Heart right ventricle (tissue), 16 donors: ENCODE data around the gene HDAC9. TPM values are rescaled to one million over a fixed set of nuclear protein-coding genes. Genes with fewer than 3 reads are reported as not detected.

Experiments used
- ATAC-seq, 8 donors: fragments of 200-7000 bp; cut with Tn5 transposase; one replicate each; pipeline ENCODE4 v1.9.1; 2020; ENCODE audit warnings: mild to moderate bottlenecking in 8 of 8, moderate library complexity in 8 of 8, moderate number of reproducible peaks in 1 of 8
- DNase-seq, 2 donors: peaks; one replicate each; pipeline ENCODE4 v3.0.0-alpha.2; 2020
- H3K27ac ChIP-seq, 10 donors: fragments of 200-600 bp; sonication (generic) in 2 of 10; one replicate each; pipeline versions ENCODE4 v1.5.0 to v1.8.0; 2020 to 2022; ENCODE audit warnings: mild to moderate bottlenecking in 3 of 10
- H3K27me3 ChIP-seq, 7 donors: fragments of 200-600 bp; one replicate each; pipeline ENCODE4 v1.8.0; 2021 to 2022; ENCODE audit warnings: mild to moderate bottlenecking in 2 of 7
- H3K36me3 ChIP-seq, 9 donors: fragments of 200-600 bp; sonication (generic) in 1 of 9; one replicate each; pipeline versions ENCODE4 v1.5.0 to v1.8.0; 2020 to 2022; ENCODE audit warnings: mild to moderate bottlenecking in 2 of 9
- H3K4me1 ChIP-seq, 9 donors: fragments of 200-600 bp; sonication (generic) in 1 of 9; one replicate each; pipeline versions ENCODE4 v1.5.0 to v1.8.0; 2020 to 2022; ENCODE audit warnings: mild to moderate bottlenecking in 4 of 9
- H3K4me3 ChIP-seq, 10 donors: fragments of 200-600 bp; sonication (generic) in 2 of 10; one replicate each; pipeline versions ENCODE4 v1.5.0 to v1.8.0; 2020 to 2022; ENCODE audit warnings: mild to moderate bottlenecking in 7 of 10, moderate library complexity in 2 of 10
- H3K9me3 ChIP-seq, 11 donors: fragments of 200-600 bp in 10 of 11; sonication (generic) in 2 of 11; one replicate each; pipeline versions ENCODE4 v1.5.0 to v1.8.0; 2013 to 2022; ENCODE audit warnings: mild to moderate bottlenecking in 2 of 11, control low read depth in 1 of 11, moderate library complexity in 1 of 11
- WGBS, 2 donors: extraction: QIAGEN DNeasy Blood & Tissue Kit; methylation state at CpG; one replicate each; pipeline ENCODE4 v1.1.7; 2013; ENCODE audit warnings: inconsistent platforms in 1 of 2; 5-methylcytosine and 5-hydroxymethylcytosine counted together
- intact Hi-C, 10 donors: fragments of 100-400 bp; cut with DNase I; formaldehyde crosslinking; loops; one replicate each; pipeline versions ENCODE4 v1.11.1 to v1.14.2; 2022
- polyA plus RNA-seq, 2 donors: library from polyadenylated mRNA; stranded (reverse); fragments of 200-250 nt; gene quantifications; one replicate each; pipeline ENCODE4 v1.2.3, GENCODE V29; 2013
- total RNA-seq, 10 donors: library from RNA; stranded (reverse); fragmentation: NEBNext Ultra II Directional in 3 of 10; extraction: Animal tissue kit (Norgen Biotek cat#: 25700) in 3 of 10; gene quantifications; one replicate each; pipeline versions ENCODE4 v1.2.1 to v1.2.4, GENCODE V29; 2021 to 2023
- TF ChIP-seq, protein P1 (sequence below), 9 donors: fragments of 200-600 bp; sonication (generic) in 2 of 9; IDR thresholded peaks; one replicate each; pipeline versions ENCODE4 v1.5.0 to v1.8.0; 2021 to 2022; ENCODE audit warnings: antibody characterized with exemption in 9 of 9, mild to moderate bottlenecking in 5 of 9, moderate library complexity in 1 of 9
- donor health status: Arrhythmogenic right ventricular cardiomyopathy.
- donor health status: ischemic (EF 13 %, LVEDD 7.1; RV severe dilation, severe dysfunction).
- donor health status: healthy with polysubstance abuse.
- donor health status: DM: no; HTN: yes; CAD: no.
- donor health status: DM: no; HTN: no; CAD: no.
- donor health status: ischemic (EF 25% LVEDD 6.9; RV normal size, moderate dysfunction).
- donor health status: ischemic (EF 25% LVEDD 5.7; RV mildly dilated, moderate dysfunction).
- donor health status: healthy.
- donor health status: DM: yes; HTN: yes; CAD: no.
- donor health status: Ischemic cardiomyopathy.
- donor health status: ischemic (EF 35%, LVEDD 5.7; RV mildly dilated, moderate dysfunction).
- donor health status: nonischemic (EF 11% LVEDD 7.7; RV severe dilation, severe dysfunction).
- donor health status: DM: yes; HTN: yes; CAD: no.
- donor health status: PGD.
- donor health status: ischemic (EF 29% LVEDD 5.4; RV normal size, mild dysfunction).
- donor health status: nonischemic (EF 23%, LVEDD 6.1; RV moderate dilation, normal function).

The HDAC9 gene
- total and polyA plus RNA-seq, 12 donors = 1.9 to 66.1 (median 38.6) TPM

DNA sequence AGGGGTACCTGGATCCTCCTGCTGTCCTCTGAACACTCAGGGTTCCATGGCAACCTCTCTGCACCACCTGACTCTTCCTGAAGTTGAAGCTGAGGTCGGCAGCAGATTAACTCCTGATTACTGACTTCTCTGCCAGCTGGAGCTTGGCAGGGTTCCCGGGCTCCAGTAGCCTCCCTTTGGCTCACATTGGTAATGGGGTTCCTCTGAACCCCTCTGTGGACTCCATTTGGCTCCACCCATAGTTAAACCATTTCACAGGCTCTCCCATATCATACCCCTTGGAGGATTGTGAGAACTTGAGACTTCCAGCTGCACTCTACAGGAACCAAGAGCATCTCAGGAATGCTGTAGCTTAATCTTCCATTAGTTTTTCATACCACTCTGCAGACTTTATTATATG is 292.5 kb downstream of the HDAC9 start:
- ATAC-seq = no peak
- no peak for DNase-seq
- H3K27me3 ChIP-seq = no peaks in the 10 kb centered on the region
- TF ChIP-seq, protein P1, sequence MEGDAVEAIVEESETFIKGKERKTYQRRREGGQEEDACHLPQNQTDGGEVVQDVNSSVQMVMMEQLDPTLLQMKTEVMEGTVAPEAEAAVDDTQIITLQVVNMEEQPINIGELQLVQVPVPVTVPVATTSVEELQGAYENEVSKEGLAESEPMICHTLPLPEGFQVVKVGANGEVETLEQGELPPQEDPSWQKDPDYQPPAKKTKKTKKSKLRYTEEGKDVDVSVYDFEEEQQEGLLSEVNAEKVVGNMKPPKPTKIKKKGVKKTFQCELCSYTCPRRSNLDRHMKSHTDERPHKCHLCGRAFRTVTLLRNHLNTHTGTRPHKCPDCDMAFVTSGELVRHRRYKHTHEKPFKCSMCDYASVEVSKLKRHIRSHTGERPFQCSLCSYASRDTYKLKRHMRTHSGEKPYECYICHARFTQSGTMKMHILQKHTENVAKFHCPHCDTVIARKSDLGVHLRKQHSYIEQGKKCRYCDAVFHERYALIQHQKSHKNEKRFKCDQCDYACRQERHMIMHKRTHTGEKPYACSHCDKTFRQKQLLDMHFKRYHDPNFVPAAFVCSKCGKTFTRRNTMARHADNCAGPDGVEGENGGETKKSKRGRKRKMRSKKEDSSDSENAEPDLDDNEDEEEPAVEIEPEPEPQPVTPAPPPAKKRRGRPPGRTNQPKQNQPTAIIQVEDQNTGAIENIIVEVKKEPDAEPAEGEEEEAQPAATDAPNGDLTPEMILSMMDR (IDR thresholded peaks at IDR 0.05) = no peak
- WGBS, 2 donors = 43 to 55% methylated on average over 2 of the region's 2 CpGs
- H3K4me3 ChIP-seq = no peak overlapping the region
- peaks cover 0 to 4% (median 0%) of the 10 kb centered on the region in 9 donors for H3K4me1 ChIP-seq
- H3K27ac ChIP-seq = no peak overlapping the region
- H3K36me3 ChIP-seq = no peaks in the 10 kb centered on the region
- intact Hi-C loops = no loop called here
- no peaks in the 10 kb centered on the region for H3K9me3 ChIP-seq

GRCh38 chr7:18792871-18793595 is 297.5 kb downstream of the HDAC9 start:
- ATAC-seq (no peak), DNase-seq (no peak)
- peaks cover 0 to 4% (median 0%) of the 10 kb centered on the region in 9 donors for H3K4me1 ChIP-seq
- TF ChIP-seq, protein P1 (IDR thresholded peaks at IDR 0.05) = no peak
- WGBS, 2 donors = 79 to 80% methylated on average over 13 of the region's 13 CpGs
- no peak overlapping the region for H3K27ac ChIP-seq
- no peaks in the 10 kb centered on the region for H3K9me3 ChIP-seq
- H3K27me3 ChIP-seq = no peaks in the 10 kb centered on the region
- H3K4me3 ChIP-seq = no peak overlapping the region
- H3K36me3 ChIP-seq = no peaks in the 10 kb centered on the region
- intact Hi-C loops = no loop called here

DNA sequence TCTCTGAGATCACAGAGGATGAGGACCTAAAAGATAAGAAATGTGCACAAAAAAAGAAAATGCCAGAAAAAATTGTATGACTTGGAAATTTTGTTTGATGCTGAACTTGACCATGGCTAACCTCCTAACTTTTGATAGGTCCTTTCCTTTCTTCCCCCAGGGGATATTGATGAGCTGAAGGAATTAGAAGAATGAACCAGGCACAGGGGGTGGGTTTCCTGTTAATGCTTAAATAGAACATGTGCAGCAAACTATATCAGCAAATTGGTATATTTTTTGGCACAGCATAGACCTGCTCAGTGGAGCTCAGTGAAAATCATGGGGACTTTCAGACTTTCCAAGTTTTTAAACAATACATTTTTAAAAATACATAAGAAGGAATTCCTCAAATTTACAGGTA is 300.7 kb downstream of the HDAC9 start:
- H3K9me3 ChIP-seq = no peaks in the 10 kb centered on the region
- no peak for DNase-seq
- H3K4me1 ChIP-seq = peaks cover 0 to 4% (median 0%) of the 10 kb centered on the region in 9 donors
- intact Hi-C loops = no loop called here
- no peak for ATAC-seq
- no peaks in the 10 kb centered on the region for H3K27me3 ChIP-seq
- H3K27ac ChIP-seq = no peak overlapping the region
- TF ChIP-seq, protein P1 (IDR thresholded peaks at IDR 0.05) = no peak
- no peaks in the 10 kb centered on the region for H3K36me3 ChIP-seq
- H3K4me3 ChIP-seq = no peak overlapping the region

DNA sequence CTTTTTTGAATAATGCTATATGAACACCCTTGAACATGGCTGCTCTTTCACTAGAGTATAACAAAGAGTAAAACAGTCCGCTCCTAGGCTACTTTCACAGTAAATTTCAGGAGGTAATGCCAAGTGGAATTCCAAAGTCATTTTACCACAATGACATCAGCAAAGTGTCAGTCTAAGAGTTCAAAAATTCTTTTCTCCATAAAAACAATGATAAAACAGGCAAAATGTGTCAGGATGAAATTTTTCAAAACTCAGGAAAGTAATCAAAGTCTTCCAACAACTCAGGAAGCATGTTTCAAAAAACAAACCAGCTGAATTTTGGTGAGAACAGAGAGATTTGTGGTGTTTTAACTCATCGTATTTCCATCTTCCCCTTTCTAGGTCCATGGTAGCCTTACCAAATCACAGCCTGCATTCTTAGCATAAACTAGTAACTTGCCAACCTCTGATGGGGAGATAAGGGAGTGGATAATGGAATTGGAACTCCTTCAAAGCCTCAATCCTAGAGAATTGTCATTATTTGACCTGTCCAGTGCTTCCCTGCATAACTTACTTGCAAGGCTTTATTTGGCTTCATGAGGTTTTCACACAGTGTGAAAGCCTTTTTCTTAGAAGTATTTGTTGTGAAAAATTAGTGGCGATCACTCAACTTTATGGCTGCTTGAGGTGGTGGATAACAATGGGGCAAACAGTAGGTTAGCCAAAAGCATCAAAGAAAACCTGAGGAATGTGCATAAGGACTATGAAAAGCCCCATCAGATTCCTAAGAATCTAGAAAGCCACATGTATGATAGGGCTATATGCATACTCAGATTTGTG is 302.7 kb downstream of the HDAC9 start:
- H3K9me3 ChIP-seq = no peaks in the 10 kb centered on the region
- DNase-seq = no peak
- WGBS, 2 donors = 91 to 98% methylated on average over 3 of the region's 3 CpGs
- H3K36me3 ChIP-seq = no peaks in the 10 kb centered on the region
- TF ChIP-seq, protein P1 (IDR thresholded peaks at IDR 0.05) = no peak
- H3K27ac ChIP-seq = no peak overlapping the region
- intact Hi-C loops = no loop called here
- no peaks in the 10 kb centered on the region for H3K4me1 ChIP-seq
- H3K27me3 ChIP-seq = no peaks in the 10 kb centered on the region
- no peak for ATAC-seq
- H3K4me3 ChIP-seq = no peak overlapping the region
